WERI-Rb-1 (cell line): ENCODE data around the gene MFSD2A.
"Not testable (repeated sequence)": the region's sequence is repeated elsewhere in the genome, so short reads cannot be mapped to it uniquely, and the experiment has no call there.

ENCODE experiments used
- DNase-seq: peaks from one replicate; pipeline ENCODE4 v3.0.0-alpha.2; 2020
- H3K27ac ChIP-seq: fragments of 250-450 bp; sonication (Bioruptor Pico); 2 replicates; pipeline ENCODE4 v1.5.1; 2020; ENCODE audit warnings: mild to moderate bottlenecking, moderate library complexity
- H3K27me3 ChIP-seq: fragments of 250-450 bp; sonication (Bioruptor Pico); 2 replicates; pipeline ENCODE4 v1.5.1; 2021; ENCODE audit warnings: mild to moderate bottlenecking, low read depth, moderate library complexity; ENCODE audit not compliant: insufficient read depth, severe bottlenecking
- H3K36me3 ChIP-seq: fragments of 250-450 bp; sonication (Bioruptor Pico); 2 replicates; pipeline ENCODE4 v1.5.1; 2020; ENCODE audit warnings: mild to moderate bottlenecking, moderate library complexity
- H3K4me3 ChIP-seq: 2 replicates; pipeline ENCODE4 v1.5.1; 2011; ENCODE audit warnings: low read depth, mild to moderate bottlenecking, control low read depth, low read length
- H3K9me3 ChIP-seq: fragments of 250-450 bp; sonication (Bioruptor Pico); 2 replicates; pipeline ENCODE4 v1.5.1; 2021; ENCODE audit warnings: mild to moderate bottlenecking, moderate library complexity; ENCODE audit not compliant: severe bottlenecking
- CTCF ChIP-seq: IDR thresholded peaks from 2 replicates; pipeline ENCODE4 v1.5.1; 2011; ENCODE audit warnings: low read depth, mild to moderate bottlenecking, control low read depth, inconsistent platforms, low read length

MFSD2A gene

DNA sequence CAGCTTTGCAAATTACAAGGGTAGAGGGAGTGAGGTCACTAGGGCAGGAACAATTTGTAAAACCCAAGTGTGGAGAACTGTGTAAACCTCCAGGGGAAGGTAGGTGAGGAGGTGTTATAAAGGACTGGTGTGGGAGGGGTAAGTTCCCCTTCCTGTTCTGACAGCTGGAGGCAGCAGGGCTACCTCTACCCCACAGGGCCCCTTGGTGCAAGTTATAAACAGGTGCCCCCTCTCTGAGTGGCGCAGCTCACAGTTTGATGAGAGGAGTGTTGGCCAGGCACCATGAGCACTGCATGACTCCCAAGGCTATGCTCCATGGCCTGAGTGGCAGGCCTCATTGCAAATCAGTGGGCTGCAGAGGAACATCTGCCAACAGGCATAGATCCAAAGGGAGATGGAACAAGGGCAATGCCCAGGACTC lies 41.0 kb downstream of the MFSD2A start:
- DNase-seq: no peak
- H3K27me3 ChIP-seq: no peaks in the 10 kb centered on the region
- peaks cover 9% of the 10 kb centered on the region for H3K9me3 ChIP-seq
- TF ChIP-seq CTCF: no peak
- H3K27ac ChIP-seq: no peak overlapping the region
- H3K36me3 ChIP-seq: no peaks in the 10 kb centered on the region
- no peak overlapping the region for H3K4me3 ChIP-seq

DNA sequence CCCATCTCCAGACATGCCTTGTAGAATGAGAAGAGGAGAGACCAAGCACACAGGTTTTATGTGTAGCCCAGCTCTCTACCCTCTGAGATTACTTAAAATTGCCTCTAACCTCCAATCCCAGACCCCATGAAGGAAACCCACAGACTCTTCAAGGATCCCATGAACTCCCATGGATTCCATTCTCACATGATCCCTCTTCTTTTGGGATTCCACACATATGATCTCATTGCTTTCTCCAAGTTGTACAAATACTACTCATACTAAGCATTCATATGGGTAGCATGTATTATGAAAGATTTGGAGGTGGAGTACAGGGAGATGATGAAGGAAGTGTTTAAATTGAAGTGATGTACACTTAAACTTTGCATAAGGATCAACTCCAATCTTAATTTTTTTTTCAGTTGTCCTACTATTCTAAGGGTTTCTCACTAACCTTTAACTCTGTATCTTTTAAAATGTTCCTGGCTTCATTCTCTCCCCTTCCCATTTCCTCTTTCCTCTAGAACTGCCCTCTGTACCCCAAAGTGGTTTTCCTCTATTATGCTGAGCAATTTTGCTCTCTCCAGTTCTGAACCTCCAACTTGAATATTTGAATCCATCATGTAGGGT lies 41.6 kb downstream of the MFSD2A start:
- H3K9me3 ChIP-seq: peaks cover 11% of the 10 kb centered on the region
- DNase-seq: no peak
- no peak overlapping the region for H3K4me3 ChIP-seq
- no peaks in the 10 kb centered on the region for H3K27me3 ChIP-seq
- no peaks in the 10 kb centered on the region for H3K36me3 ChIP-seq
- H3K27ac ChIP-seq: no peak overlapping the region
- TF ChIP-seq CTCF: no peak

GRCh38 chr1:40001456-40001855 lies 46.5 kb downstream of the MFSD2A start:
- Histone ChIP-seq H3K9me3 (peaks cover 17% of the 10 kb centered on the region), H3K27ac (no peak overlapping the region), H3K27me3 (no peaks in the 10 kb centered on the region), H3K4me3 (no peak overlapping the region), H3K36me3 (no peaks in the 10 kb centered on the region)
- no peak for DNase-seq
- no peak for TF ChIP-seq CTCF

- Histone ChIP-seq H3K36me3 (no peaks in the 10 kb centered on the region), H3K9me3 (peaks cover 12% of the 10 kb centered on the region), H3K27ac (no peak overlapping the region), H3K27me3 (no peaks in the 10 kb centered on the region), H3K4me3 (no peak overlapping the region)
- DNase-seq: no peak
- no peak for TF ChIP-seq CTCF
These were observed 48.5 kb downstream of the MFSD2A start for GRCh38 chr1:40003156-40004093.

- H3K9me3 ChIP-seq: peaks cover 9% of the 10 kb centered on the region
- no peaks in the 10 kb centered on the region for H3K27me3 ChIP-seq
- no peaks in the 10 kb centered on the region for H3K36me3 ChIP-seq
- no peak overlapping the region for H3K4me3 ChIP-seq
- no peak for DNase-seq
- TF ChIP-seq CTCF: no peak
- no peak overlapping the region for H3K27ac ChIP-seq
These were observed 49.9 kb downstream of the MFSD2A start for GRCh38 chr1:40004857-40005256.

DNA sequence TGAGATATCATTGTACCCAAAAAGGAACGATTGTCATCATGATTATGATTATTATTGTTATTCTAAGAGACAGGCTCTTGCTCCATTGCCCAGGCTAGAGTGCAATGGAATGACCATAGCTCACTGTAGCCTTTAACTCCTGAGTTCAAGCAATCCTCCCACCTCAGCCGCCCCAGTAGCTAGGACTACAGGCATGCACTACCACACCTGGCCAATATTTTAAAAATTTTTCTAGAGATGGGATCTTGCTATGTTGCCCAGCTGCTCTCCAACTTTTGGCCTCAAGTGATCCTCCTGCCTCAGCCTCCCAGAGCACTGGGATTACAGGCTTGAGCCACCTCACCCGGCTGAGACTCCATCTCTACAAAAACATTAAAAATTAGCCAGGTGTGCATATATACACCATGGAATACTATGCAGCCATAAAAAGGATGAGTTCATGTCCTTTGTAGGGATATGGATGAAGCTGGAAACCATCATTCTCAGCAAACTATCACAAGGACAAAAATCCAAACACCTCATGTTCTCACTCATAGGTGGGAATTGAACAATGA lies 52.6 kb downstream of the MFSD2A start:
- DNase-seq, H3K36me3 ChIP-seq, H3K9me3 ChIP-seq, H3K4me3 ChIP-seq, H3K27ac ChIP-seq, H3K27me3 ChIP-seq: not testable (repeated sequence)
